ENCODE data around the gene SLC6A9.

SLC6A9 gene

DNA sequence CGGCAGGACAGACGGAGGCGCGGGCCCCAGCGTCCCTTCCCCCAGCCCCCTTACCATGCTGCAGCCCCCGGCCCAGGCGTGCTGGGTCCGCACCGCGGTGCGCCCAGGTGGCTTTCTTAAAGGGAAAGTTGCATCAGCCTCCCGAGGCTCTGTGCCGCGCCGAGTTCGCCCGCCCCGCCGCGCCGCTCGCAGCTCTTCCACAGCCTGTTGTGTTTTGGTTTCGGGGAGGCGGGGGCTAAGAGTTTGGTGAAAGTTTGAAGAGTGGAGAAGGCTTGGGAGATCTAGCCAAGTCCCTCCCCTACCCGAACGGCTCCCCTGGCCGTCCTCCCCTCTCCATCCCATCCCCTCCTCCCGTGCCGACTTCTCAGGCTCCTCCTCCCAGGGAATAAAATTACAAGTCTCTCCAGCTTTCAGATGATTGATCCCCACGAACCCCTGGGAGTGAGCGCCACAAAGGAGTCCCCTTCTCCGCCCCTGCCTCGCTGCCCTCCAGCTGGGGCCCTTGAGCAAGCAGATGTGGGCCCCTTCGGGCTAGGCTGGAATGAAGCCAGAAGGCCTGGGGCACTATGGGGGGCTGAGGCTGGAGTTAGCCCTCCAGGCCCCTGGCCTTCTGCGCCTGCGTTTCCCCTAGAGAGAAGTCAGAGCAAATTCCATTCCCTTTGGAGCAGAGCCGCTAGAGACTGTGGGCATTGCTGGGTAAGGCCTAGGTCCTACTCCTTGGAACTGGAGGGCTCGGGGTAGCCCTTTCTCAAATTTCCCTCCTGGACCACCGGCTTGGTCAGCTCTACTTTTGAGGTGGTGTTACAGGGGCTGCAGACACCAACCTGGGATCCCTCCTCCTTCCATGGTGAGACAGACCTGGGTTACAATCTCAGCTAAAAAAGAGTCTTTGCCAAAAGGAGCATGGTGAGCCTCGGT lies at the start of gene SLC6A9:
SLC6A9 (minus strand) TSS at position 211 of the 918 bp plus-strand sequence. CDS start 7,185 bp downstream, outside the sequence.
- DNase-seq: peak; percentile 32 to 48

DNA sequence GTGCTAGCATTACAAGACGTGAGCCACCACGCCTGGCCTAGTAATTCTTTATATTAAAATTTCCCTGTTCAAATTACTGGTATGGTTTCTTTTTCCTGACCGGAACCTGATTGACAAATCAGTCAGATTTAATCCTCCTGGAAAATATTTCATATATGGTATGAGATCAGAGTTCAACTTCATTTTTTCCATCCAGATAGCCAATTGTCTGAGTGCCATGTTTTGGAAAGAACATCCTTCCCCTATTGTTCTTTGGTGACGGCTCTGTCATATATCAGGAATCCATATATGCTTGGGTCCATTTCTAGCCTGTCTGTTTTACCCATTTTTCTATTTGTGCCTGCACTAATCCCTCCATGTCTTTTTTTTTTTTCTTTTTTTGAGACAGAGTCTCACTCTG lies 48.3 kb upstream of the SLC6A9 start:
- no peak for DNase-seq

- DNase-seq: no peak
These were observed 46.8 kb upstream of the SLC6A9 start for GRCh38 chr1:44078104-44078503.

- DNase-seq: no peak
These were observed 46.2 kb upstream of the SLC6A9 start for GRCh38 chr1:44077421-44077820.

- DNase-seq: no peak
These were observed 44.8 kb upstream of the SLC6A9 start for GRCh38 chr1:44076066-44076465.

DNA sequence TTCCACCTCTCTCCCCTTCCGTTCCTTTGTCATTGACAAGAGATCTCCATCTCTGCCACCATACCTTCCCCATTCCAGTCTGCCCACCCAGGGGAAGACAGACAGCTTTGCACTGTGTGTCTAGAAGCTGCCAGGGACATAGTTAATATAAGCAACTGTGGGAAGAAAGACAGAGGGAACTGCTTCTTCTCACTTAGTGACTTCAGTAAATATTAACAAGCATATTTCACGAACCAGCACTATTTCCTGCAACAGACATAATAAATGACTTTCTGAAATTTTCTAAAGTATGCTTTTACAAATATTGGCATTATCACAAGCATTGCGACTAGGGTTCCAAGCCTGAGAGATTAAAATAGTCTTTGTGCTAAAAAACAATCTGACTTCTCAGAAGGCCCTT lies 43.2 kb upstream of the SLC6A9 start:
- no peak for DNase-seq

- no peak for DNase-seq
These were observed 42.3 kb upstream of the SLC6A9 start for GRCh38 chr1:44073528-44073927.

GRCh38 chr1:44072821-44073220 lies 41.6 kb upstream of the SLC6A9 start:
- no peak for DNase-seq

DNA sequence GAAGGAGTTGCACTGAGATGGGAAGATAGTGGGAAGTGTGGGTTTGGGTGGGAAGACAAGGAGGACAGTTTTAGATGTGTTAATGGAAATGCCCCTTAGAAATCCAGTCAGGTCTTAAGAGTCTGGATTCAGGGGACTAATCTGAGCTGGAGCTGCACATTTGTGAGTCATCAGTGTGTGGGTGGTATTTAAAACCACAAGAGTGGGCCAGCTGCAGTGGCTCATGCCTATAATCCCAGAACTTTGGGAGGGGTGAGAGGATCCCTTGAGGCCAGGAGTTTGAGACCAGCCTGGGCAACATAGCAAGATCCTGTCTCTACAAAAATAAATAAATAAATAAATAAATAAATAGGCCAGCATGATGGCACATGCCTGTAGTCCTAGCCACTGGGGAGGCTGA lies 40.9 kb upstream of the SLC6A9 start:
- DNase-seq: peak; percentile 34 to 48

GRCh38 chr1:44071461-44071860 lies 40.2 kb upstream of the SLC6A9 start:
- no peak for DNase-seq

GRCh38 chr1:44068442-44068921 lies 37.2 kb upstream of the SLC6A9 start:
- peak; percentile 95 to 96 for DNase-seq

GRCh38 chr1:44067266-44068250 lies 36.3 kb upstream of the SLC6A9 start:
- peak; percentile 31 to 39 for DNase-seq

DNA sequence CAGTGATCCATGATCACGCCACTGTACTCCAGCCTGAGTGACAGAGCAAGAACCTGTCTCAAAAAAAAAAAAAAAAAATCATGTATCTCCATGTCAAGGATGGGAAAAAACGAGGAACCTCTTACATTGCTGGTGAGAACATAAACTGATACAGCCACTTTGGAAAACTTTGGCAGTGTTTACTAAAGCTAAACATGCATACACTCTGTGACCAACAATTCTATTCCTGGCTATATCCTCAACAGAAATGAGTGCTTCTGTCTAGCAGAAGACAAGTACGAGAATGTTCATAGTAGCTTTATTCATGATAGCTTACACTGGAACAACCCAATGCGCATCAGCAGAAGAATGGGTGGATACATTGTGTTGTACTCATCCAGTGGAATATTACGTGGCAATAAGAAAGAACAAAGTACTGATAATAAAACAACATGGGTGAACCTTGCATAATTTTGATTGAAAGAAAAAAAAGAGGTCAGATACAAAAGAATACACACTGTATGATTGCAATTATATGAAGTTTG lies 31.5 kb upstream of the SLC6A9 start:
- no peak for DNase-seq

DNA sequence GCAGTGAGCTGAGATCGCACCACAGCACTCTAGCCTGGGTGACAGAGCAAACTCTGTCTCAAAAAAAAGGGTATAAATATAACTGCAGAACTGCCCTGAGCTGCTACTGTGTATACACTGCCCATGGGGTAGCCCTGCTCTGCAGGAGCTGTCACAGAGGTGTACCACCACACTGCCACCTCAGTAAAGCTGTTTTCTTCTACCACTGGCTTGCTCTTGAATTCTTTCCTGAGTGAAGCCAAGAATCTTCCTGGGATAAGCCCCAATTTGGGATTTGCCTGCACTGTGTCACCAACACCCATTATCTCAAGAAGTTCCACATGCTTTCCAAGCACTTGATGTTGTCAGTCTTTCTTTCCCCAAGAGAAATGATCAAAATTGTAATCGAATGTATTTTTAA lies 30.6 kb upstream of the SLC6A9 start:
- no peak for DNase-seq

DNA sequence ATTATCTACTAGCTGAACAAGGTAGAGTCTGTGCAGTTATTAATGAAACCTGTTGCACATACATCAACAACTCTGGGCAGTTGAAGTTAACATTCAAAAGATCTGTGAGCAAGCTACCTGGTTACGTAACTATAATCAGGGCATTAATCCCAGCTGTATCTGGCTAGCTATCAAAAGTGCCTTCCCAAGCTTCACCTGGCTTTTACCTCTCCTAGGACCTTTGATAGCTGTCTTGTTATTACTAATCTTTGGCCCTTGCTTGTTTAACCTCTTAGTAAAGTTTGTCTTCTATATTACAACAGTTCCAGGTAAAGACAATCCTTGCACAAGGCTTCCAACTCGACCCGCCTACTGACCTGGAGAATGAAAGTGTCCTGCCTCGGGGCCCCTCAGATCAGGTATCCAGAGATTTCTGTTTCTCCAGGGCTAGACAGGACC lies 29.6 kb upstream of the SLC6A9 start:
- no peak for DNase-seq

- DNase-seq: no peak
These were observed 28.5 kb upstream of the SLC6A9 start for GRCh38 chr1:44059664-44060355.

DNA sequence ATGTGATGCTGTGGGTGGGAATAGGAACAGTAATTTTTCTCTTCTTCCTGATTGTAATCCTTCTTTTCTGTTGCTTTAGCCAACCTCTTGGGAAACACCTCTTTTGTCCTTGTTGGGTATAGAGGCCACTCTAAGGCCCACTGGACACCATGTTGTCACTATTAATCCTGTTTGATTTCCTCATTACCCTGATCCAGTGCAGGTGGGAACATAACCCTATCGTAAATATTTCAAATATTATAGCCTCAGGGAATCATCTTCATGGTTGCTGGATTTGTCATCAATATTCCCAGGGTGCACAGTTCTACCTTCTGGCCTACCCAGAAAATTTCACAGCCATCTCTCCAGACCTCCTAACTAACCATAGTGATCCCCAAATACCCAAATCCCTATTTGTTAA lies 27.9 kb upstream of the SLC6A9 start:
- DNase-seq: no peak

GRCh38 chr1:44057293-44057692 lies 26.0 kb upstream of the SLC6A9 start:
- DNase-seq: peak in 1 of 2 experiments; percentile 12

DNA sequence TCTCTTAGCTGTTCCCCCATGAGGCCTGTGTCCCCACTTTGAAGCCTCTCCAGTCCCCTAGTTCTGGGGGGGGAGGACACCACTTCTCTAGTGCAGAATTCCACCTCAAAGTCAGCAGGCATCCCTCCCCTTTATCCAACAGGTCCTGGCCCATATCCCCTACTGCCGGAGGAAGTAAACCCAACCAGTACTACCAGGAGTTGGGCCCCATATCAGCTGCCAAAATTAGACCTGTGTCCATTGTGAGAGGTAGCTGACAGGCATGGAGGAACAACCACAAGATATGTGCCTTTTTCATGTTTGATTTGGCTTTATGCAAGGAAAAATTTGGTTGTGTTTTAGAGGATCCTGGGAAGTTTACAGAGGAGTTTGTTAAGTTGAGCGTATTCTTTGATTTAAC lies 22.1 kb upstream of the SLC6A9 start:
- no peak for DNase-seq

DNA sequence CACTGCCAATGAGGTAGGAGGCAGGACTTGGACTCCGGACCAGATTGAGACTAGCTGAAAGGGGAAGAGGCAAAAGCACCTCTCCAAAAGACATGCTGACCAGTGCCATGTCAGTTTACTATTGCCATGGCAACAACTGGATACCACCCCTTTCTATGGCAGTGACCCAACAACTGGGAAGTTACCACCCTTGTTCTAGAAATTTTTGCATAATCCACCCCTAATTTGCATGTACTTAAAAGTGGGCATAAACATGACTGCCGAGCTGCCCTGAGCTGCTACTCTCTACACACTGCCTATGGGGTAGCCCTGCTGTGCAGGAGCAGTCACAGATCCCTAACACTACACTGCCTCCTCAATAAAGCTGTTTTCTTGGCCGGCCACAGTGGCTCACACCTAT lies 19.0 kb upstream of the SLC6A9 start:
- DNase-seq: no peak

GRCh38 chr1:44049839-44050238 lies 18.6 kb upstream of the SLC6A9 start:
- DNase-seq: no peak

GRCh38 chr1:44048532-44049215 lies 17.4 kb upstream of the SLC6A9 start:
- DNase-seq: no peak
